ENCODE data around the gene RYR1. TPM values are rescaled to one million over a fixed set of nuclear protein-coding genes. Genes with fewer than 3 reads are reported as not detected.
"Not testable (repeated sequence)": the region's sequence is repeated elsewhere in the genome, so short reads cannot be mapped to it uniquely, and the experiment has no call there.

The RYR1 gene
- total and polyA plus RNA-seq, 2 donors (not counting 1 experiment from before 2014, with no cell fraction given) = 0.43 to 3.8 TPM

GRCh38 chr19:38577826-38578225, 144.3 kb downstream of the RYR1 start:
- peaks cover 0 to 2% of the 10 kb centered on the region in 2 donors for H3K4me1 ChIP-seq (ENCODE audit: control insufficient read depth in 2 of 2, insufficient read depth in 2 of 2, low read length in 2 of 2)
- CTCF ChIA-PET = no interaction called here
- TF ChIP-seq EZH2 (IDR thresholded peaks at IDR 0.05; ENCODE audit: borderline replicate concordance, insufficient read depth, low read depth, low read length, poor library complexity, severe bottlenecking) (no peak), CTCF (IDR thresholded peaks at IDR 0.05) (no peak)
- intact Hi-C loops (cut with micrococcal nuclease) = no loop called here
- H3K4me3 Mint-ChIP-seq = no peak overlapping the region
- DNase-seq (no peak), ATAC-seq (ENCODE audit: low read depth) (no peak)
- POLR2A ChIA-PET = no interaction called here
- no peak overlapping the region for H2AFZ ChIP-seq (ENCODE audit: insufficient read depth, low read depth, low read length, poor library complexity, severe bottlenecking)
- no peaks in the 10 kb centered on the region for H4K20me1 ChIP-seq (ENCODE audit: control insufficient read depth, insufficient read depth, low read length, poor library complexity, severe bottlenecking)
- no peak overlapping the region for H3K4me3 ChIP-seq (ENCODE audit: control extremely low read depth in 1 of 5, extremely low read depth in 1 of 5, insufficient read depth in 1 of 5, low read depth in 2 of 5, low read length in 4 of 5)
- H3K9me3 Mint-ChIP-seq (ENCODE audit: insufficient read depth) = no peaks in the 10 kb centered on the region
- H3K79me2 ChIP-seq (ENCODE audit: control insufficient read depth, insufficient read depth, low read length) = no peaks in the 10 kb centered on the region
- no peak overlapping the region for H3K27ac ChIP-seq (ENCODE audit: low read length in 2 of 2)
- no peak overlapping the region for H3K27ac Mint-ChIP-seq
- no peak overlapping the region for H3K4me2 ChIP-seq (replicated peaks; ENCODE audit: low read depth, low read length, poor library complexity, severe bottlenecking)
- H3K36me3 ChIP-seq (replicated peaks in 1 of 2; ENCODE audit: control extremely low read depth in 1 of 2, control insufficient read depth in 1 of 2, extremely low read depth in 1 of 2, insufficient read depth in 2 of 2, low read length in 1 of 2) = no peaks in the 10 kb centered on the region
- H3K9me3 ChIP-seq (ENCODE audit: control extremely low read depth in 1 of 3, control insufficient read depth in 2 of 3, insufficient read depth in 1 of 3, low read length in 2 of 3) = no peaks in the 10 kb centered on the region
- H3K4me1 Mint-ChIP-seq = peaks cover 6% of the 10 kb centered on the region
- H3K9ac ChIP-seq (ENCODE audit: low read length) = no peak overlapping the region
- no peaks in the 10 kb centered on the region for H3K27me3 Mint-ChIP-seq
- H3K27me3 ChIP-seq (replicated peaks in 1 of 4; ENCODE audit: control extremely low read depth in 1 of 4, control insufficient read depth in 3 of 4, insufficient read depth in 4 of 4, low read length in 3 of 4) = no peaks in the 10 kb centered on the region
- WGBS (ENCODE audit: insufficient coverage) = 93% methylated on average over 7 of the region's 11 CpGs

- H3K27ac Mint-ChIP-seq; H3K9ac ChIP-seq (ENCODE audit: low read length); H3K27me3 ChIP-seq (replicated peaks in 1 of 4; ENCODE audit: control extremely low read depth in 1 of 4, control insufficient read depth in 3 of 4, insufficient read depth in 4 of 4, low read length in 3 of 4); H3K4me3 Mint-ChIP-seq; H3K27me3 Mint-ChIP-seq; ATAC-seq (ENCODE audit: low read depth); H2AFZ ChIP-seq (ENCODE audit: insufficient read depth, low read depth, low read length, poor library complexity, severe bottlenecking); H4K20me1 ChIP-seq (ENCODE audit: control insufficient read depth, insufficient read depth, low read length, poor library complexity, severe bottlenecking); H3K36me3 ChIP-seq (replicated peaks in 1 of 2; ENCODE audit: control extremely low read depth in 1 of 2, control insufficient read depth in 1 of 2, extremely low read depth in 1 of 2, insufficient read depth in 2 of 2, low read length in 1 of 2); CTCF ChIA-PET; H3K79me2 ChIP-seq (ENCODE audit: control insufficient read depth, insufficient read depth, low read length); H3K27ac ChIP-seq (ENCODE audit: low read length in 2 of 2); H3K9me3 ChIP-seq (ENCODE audit: control extremely low read depth in 1 of 3, control insufficient read depth in 2 of 3, insufficient read depth in 1 of 3, low read length in 2 of 3); intact Hi-C loops (cut with micrococcal nuclease); H3K4me3 ChIP-seq (ENCODE audit: control extremely low read depth in 1 of 5, extremely low read depth in 1 of 5, insufficient read depth in 1 of 5, low read depth in 2 of 5, low read length in 4 of 5); H3K9me3 Mint-ChIP-seq (ENCODE audit: insufficient read depth); H3K4me2 ChIP-seq (replicated peaks; ENCODE audit: low read depth, low read length, poor library complexity, severe bottlenecking); DNase-seq: not testable (repeated sequence)
- WGBS (ENCODE audit: insufficient coverage) = 82% methylated on average over 3 of the region's 6 CpGs
- H3K4me1 ChIP-seq (ENCODE audit: control insufficient read depth in 2 of 2, insufficient read depth in 2 of 2, low read length in 2 of 2) = peaks cover 6 to 16% of the 10 kb centered on the region in 2 donors
- peaks cover 12% of the 10 kb centered on the region for H3K4me1 Mint-ChIP-seq
- POLR2A ChIA-PET = interaction anchor here (0.7 kb wide), 1 partner anchor 155 kb away, joined by 3 read pairs; no protein-coding TSS in a partner anchor
Measured at GRCh38 chr19:38579304-38579703, 145.8 kb downstream of the RYR1 start.

Data from B cell (primary cell).